Neural progenitor cell (in vitro differentiated cells): ENCODE data around the gene SYTL2.

ENCODE experiments used
- EZH2phosphoT487 ChIP-seq: fragments of 200-600 bp; sonication (generic); IDR thresholded peaks from 2 replicates; pipeline ENCODE4 v1.6.1; 2017; ENCODE audit warnings: antibody characterized with exemption
- TF ChIP-seq, protein P1 (sequence below): fragments of 200-600 bp; sonication (generic); IDR thresholded peaks from 2 replicates; pipeline ENCODE4 v1.5.1; 2017; ENCODE audit warnings: antibody characterized with exemption, mild to moderate bottlenecking

DNA sequence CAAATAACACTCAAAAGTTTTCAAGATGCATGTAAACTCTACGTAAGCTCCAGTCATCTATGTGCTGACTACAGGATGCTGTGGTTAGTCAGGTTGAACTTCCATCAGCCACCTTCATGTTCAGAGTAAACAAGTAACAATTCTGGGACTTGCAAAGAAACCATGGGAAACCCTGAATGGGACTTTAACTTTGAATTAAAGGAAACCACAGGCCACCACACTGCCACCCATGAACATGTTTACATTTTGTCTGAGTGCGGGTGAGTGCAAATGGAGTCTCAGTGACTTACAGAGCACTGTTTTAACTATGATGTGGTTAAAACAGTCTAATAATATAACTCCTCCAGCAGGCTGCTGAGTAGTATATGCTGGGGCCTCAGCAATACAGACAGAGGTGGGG, 12.9 kb upstream of the SYTL2 start:
- TF ChIP-seq EZH2phosphoT487, result no peak
- TF ChIP-seq, protein P1, sequence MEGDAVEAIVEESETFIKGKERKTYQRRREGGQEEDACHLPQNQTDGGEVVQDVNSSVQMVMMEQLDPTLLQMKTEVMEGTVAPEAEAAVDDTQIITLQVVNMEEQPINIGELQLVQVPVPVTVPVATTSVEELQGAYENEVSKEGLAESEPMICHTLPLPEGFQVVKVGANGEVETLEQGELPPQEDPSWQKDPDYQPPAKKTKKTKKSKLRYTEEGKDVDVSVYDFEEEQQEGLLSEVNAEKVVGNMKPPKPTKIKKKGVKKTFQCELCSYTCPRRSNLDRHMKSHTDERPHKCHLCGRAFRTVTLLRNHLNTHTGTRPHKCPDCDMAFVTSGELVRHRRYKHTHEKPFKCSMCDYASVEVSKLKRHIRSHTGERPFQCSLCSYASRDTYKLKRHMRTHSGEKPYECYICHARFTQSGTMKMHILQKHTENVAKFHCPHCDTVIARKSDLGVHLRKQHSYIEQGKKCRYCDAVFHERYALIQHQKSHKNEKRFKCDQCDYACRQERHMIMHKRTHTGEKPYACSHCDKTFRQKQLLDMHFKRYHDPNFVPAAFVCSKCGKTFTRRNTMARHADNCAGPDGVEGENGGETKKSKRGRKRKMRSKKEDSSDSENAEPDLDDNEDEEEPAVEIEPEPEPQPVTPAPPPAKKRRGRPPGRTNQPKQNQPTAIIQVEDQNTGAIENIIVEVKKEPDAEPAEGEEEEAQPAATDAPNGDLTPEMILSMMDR, result no peak
